Peyer's patch (tissue), 4 donors: ENCODE data around the gene GPR15.

Source experiments
- CTCF ChIP-seq, 6 experiments: fragments of 450-650 bp in 4 of 6; fragments of 200-600 bp in 2 of 6; sonication (generic) in 1 of 6; IDR thresholded peaks; one replicate each; pipeline ENCODE4 v1.5.1; 2017 to 2019; ENCODE audit warnings: antibody characterized with exemption in 6 of 6, mild to moderate bottlenecking in 3 of 6, moderate library complexity in 1 of 6
- POLR2A ChIP-seq, 2 donors: fragments of 450-650 bp; IDR thresholded peaks; one replicate each; pipeline ENCODE4 v1.5.1; 2017; ENCODE audit warnings: antibody characterized with exemption in 2 of 2, mild to moderate bottlenecking in 2 of 2, moderate library complexity in 2 of 2

GRCh38 chr3:98582042-98582441 is 50.3 kb downstream of the GPR15 start:
- TF ChIP-seq CTCF (IDR thresholded peaks at IDR 0.05) (no peak), POLR2A (IDR thresholded peaks at IDR 0.05) (no peak)
